A549 (cell line): Measurements from ENCODE around the gene ABHD17A. TPM values are rescaled to one million over a fixed set of nuclear protein-coding genes. Genes with fewer than 3 reads are reported as not detected.
A peak's percentile ranks its signal among the peaks of the same experiment; 100 is the strongest.

ENCODE experiments used
- ATAC-seq, 2 experiments: fragments of 200-7000 bp in 1 of 2; fragments of >200 bp in 1 of 2; cut with Nextera tagmentation in 1 of 2; cut with Tn5 transposase in 1 of 2; 3 replicates each; pipeline versions ENCODE4 v1.8.0 to v1.9.1; 2018 to 2020; ENCODE audit warnings: mild to moderate bottlenecking in 1 of 2, moderate library complexity in 1 of 2
- CTCF ChIA-PET: fragments of 300-600 bp; sonication (Branson Sonifier 250); formaldehyde crosslinking; extraction: SDS; loops from one replicate; lab custom pipeline; 2021; ENCODE audit warnings: antibody characterized with exemption, inconsistent platforms; lab: Yijun Ruan, JAX
- POLR2A ChIA-PET: fragments of 350-600 bp; formaldehyde crosslinking; extraction: SDS; loops from one replicate; lab custom pipeline; 2021; ENCODE audit warnings: antibody characterized with exemption, inconsistent platforms; lab: Yijun Ruan, JAX
- DNase-seq, 2 experiments: peaks; one replicate each; pipeline versions ENCODE4 v3.0.0 to v3.0.0-alpha.2; 2011 to 2016; ENCODE audit warnings: low read depth in 1 of 2, low spot score in 1 of 2
- FAIRE-seq: peaks from 2 replicates; lab custom pipeline; 2011; peaks lifted over from hg19 to GRCh38; lab: Jason Lieb, UNC
- H3K27ac ChIP-seq, 2 experiments: fragments of >200 bp; sonication (Bioruptor Twin); formaldehyde crosslinking; 3 replicates each; pipeline ENCODE4 v1.5.1; 2016 to 2017
- H3K4me1 ChIP-seq: fragments of >200 bp; sonication (Bioruptor Twin); formaldehyde crosslinking; 3 replicates; pipeline ENCODE4 v1.6.1; 2016
- H3K4me2 ChIP-seq: fragments of >200 bp; sonication (Bioruptor Twin); formaldehyde crosslinking; 3 replicates; pipeline ENCODE4 v1.6.1; 2016
- H3K4me3 ChIP-seq: fragments of >200 bp; sonication (Bioruptor Twin); formaldehyde crosslinking; 3 replicates; pipeline ENCODE4 v1.5.1; 2016
- H3K9me3 ChIP-seq: fragments of >200 bp; sonication (Bioruptor Twin); formaldehyde crosslinking; 3 replicates; pipeline ENCODE4 v1.6.1; 2016
- BHLHE40 ChIP-seq: IDR thresholded peaks from 2 replicates; pipeline ENCODE4 v1.6.1; 2012; ENCODE audit warnings: low read depth, low read length, inconsistent platforms
- CBX2 ChIP-seq: fragments of 200-600 bp; sonication (generic); IDR thresholded peaks from 2 replicates; pipeline ENCODE4 v1.6.1; 2016; ENCODE audit warnings: low read depth, mild to moderate bottlenecking, borderline replicate concordance
- CBX8 ChIP-seq: fragments of 200-600 bp; sonication (generic); IDR thresholded peaks from 2 replicates; pipeline ENCODE4 v1.6.1; 2016
- CEBPB ChIP-seq, 2 experiments: fragments of >200 bp in 1 of 2; sonication (Bioruptor Twin) in 1 of 2; formaldehyde crosslinking in 1 of 2; IDR thresholded peaks; 2 replicates each; pipeline ENCODE4 v1.6.1; 2012 to 2016
- EHF ChIP-seq: fragments of 250-450 bp; sonication (Bioruptor Pico); IDR thresholded peaks from 2 replicates; pipeline ENCODE4 v1.5.0; 2020; ENCODE audit warnings: mild to moderate bottlenecking
- FOSB ChIP-seq: fragments of 250-450 bp; sonication (Bioruptor Pico); IDR thresholded peaks from 2 replicates; pipeline ENCODE4 v1.5.0; 2020; ENCODE audit warnings: mild to moderate bottlenecking, moderate library complexity
- HDAC2 ChIP-seq: fragments of 200-600 bp; sonication (generic); IDR thresholded peaks from 2 replicates; pipeline ENCODE4 v1.6.1; 2016
- HEYL ChIP-seq: fragments of 250-450 bp; sonication (Bioruptor Pico); IDR thresholded peaks from 2 replicates; pipeline ENCODE4 v1.8.0; 2021; ENCODE audit warnings: mild to moderate bottlenecking, moderate library complexity
- HOXA7 ChIP-seq: fragments of 250-450 bp; sonication (Bioruptor Pico); IDR thresholded peaks from 2 replicates; pipeline ENCODE4 v1.5.0; 2020; ENCODE audit warnings: mild to moderate bottlenecking, moderate library complexity
- JUN ChIP-seq, 2 experiments: fragments of >200 bp; sonication (Bioruptor Twin); formaldehyde crosslinking; IDR thresholded peaks; 2 replicates in 1 of 2; 3 replicates in 1 of 2; pipeline ENCODE4 v1.6.1; 2016 to 2017
- NPAS2 ChIP-seq: fragments of 250-450 bp; sonication (Bioruptor Pico); IDR thresholded peaks from 2 replicates; pipeline ENCODE4 v1.8.0; 2022; ENCODE audit warnings: mild to moderate bottlenecking, moderate library complexity, borderline replicate concordance
- RAD21 ChIP-seq, 2 experiments: fragments of >200 bp in 1 of 2; sonication (Bioruptor Twin) in 1 of 2; formaldehyde crosslinking in 1 of 2; IDR thresholded peaks in 1 of 2; conservative IDR thresholded peaks in 1 of 2; 2 replicates in 1 of 2; 3 replicates in 1 of 2; pipeline ENCODE4 v1.6.1; 2012 to 2018; ENCODE audit warnings: inconsistent platforms in 1 of 2
- RCOR1 ChIP-seq: fragments of 150-350 bp; IDR thresholded peaks from 2 replicates; pipeline ENCODE4 v1.6.1; 2014; ENCODE audit warnings: antibody characterized with exemption, low read length, low read depth
- SREBF2 ChIP-seq: fragments of 450-650 bp; IDR thresholded peaks from 2 replicates; pipeline ENCODE4 v1.6.1; 2014; ENCODE audit warnings: mild to moderate bottlenecking, moderate library complexity
- TFCP2L1 ChIP-seq: fragments of 250-450 bp; sonication (Bioruptor Pico); IDR thresholded peaks from 2 replicates; pipeline ENCODE4 v1.5.0; 2021; ENCODE audit warnings: mild to moderate bottlenecking
- TP53 ChIP-seq: fragments of 250-450 bp; sonication (Bioruptor Pico); IDR thresholded peaks from 2 replicates; pipeline ENCODE4 v1.5.0; 2021; ENCODE audit warnings: mild to moderate bottlenecking, moderate library complexity
- ZNF302 ChIP-seq: fragments of 250-450 bp; sonication (Bioruptor Pico); IDR thresholded peaks from 2 replicates; pipeline ENCODE4 v1.9.0; 2021; ENCODE audit warnings: inconsistent platforms, mild to moderate bottlenecking, moderate library complexity
- WGBS: methylation state at CpG from one replicate; pipeline ENCODE4 v1.1.6; 2017; ENCODE audit errors: missing lambda C conversion rate; 5-methylcytosine and 5-hydroxymethylcytosine counted together
- polyA plus RNA-seq, 4 experiments: library from polyadenylated mRNA; depleted of rRNA in 3 of 4; stranded (reverse); fragments of >200 nt; fragmentation: RNase III in 1 of 4; extraction: RNeasy Plus Mini Kit Qiagen cat#74134 plus additional on column Dnase treatment in 1 of 4; gene quantifications; 2 replicates in 3 of 4; 3 replicates in 1 of 4; pipeline ENCODE4 v1.2.3, GENCODE V29; 2011 to 2017
- TF ChIP-seq, protein P1 (sequence below): IDR thresholded peaks from 2 replicates; pipeline ENCODE4 v1.6.1; 2012
- TF ChIP-seq, protein P2 (sequence below): fragments of 450-650 bp; IDR thresholded peaks from 2 replicates; pipeline ENCODE4 v1.6.1; 2014; ENCODE audit warnings: antibody characterized with exemption
- TF ChIP-seq, protein P3 (sequence below): fragments of >200 bp; sonication (Bioruptor Twin); formaldehyde crosslinking; IDR thresholded peaks from 3 replicates; pipeline ENCODE4 v1.6.1; 2016

The ABHD17A gene
- polyA plus RNA-seq, 2 of the 4 experiments (the other 2 are of a cell fraction) = 12.8 to 23.1 TPM

DNA sequence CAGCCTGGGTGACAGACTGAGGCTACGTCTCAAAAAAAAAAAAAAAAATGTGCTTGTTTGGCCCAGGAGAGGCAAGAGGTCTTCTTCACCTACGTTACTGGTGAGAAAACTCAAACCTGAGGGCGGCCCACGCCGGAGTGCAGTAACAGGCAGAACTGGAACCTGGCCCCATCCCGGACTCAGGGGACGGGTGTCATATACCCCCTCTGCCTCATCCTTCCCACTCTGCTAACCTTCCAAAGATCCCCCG is 19.5 kb upstream of the ABHD17A start:
- DNase-seq (no peak), FAIRE-seq (no peak)
- Histone ChIP-seq H3K4me3 (peak overlapping the region; percentile 65; the same call in 1 of the 3 replicates), H3K27ac (peak overlapping the region; percentile 60 to 98), H3K4me2 (peak overlapping the region; percentile 54)
- POLR2A ChIA-PET = no interaction called here
- TF ChIP-seq CBX2 = no peak
- no peak for TF ChIP-seq HOXA7 (CRISPR knock-in tag)
- no peak for TF ChIP-seq EHF (CRISPR knock-in tag)
- TF ChIP-seq TP53 = no peak
- no peak for TF ChIP-seq ZNF302
- TF ChIP-seq RAD21 (conservative IDR thresholded peaks at IDR 0.05 in 1 of 2, IDR thresholded peaks at IDR 0.05 in 1 of 2) = no peak
- no peak for TF ChIP-seq JUN (IDR thresholded peaks at IDR 0.05)
- TF ChIP-seq SREBF2 = no peak
- TF ChIP-seq, all 56 proteins: peak for 0
- WGBS = 36% methylated on average over 8 of the region's 8 CpGs
- no peaks in the 10 kb centered on the region for H3K9me3 ChIP-seq
- ATAC-seq = no peak
- CTCF ChIA-PET = interaction anchor here (0.7 to 1.1 kb wide), 2 partner anchors 12 to 26 kb away, joined by 3 read pairs; no protein-coding TSS in a partner anchor
- H3K4me1 ChIP-seq = peaks cover 15% of the 10 kb centered on the region; the same call in 1 of the 3 replicates

DNA sequence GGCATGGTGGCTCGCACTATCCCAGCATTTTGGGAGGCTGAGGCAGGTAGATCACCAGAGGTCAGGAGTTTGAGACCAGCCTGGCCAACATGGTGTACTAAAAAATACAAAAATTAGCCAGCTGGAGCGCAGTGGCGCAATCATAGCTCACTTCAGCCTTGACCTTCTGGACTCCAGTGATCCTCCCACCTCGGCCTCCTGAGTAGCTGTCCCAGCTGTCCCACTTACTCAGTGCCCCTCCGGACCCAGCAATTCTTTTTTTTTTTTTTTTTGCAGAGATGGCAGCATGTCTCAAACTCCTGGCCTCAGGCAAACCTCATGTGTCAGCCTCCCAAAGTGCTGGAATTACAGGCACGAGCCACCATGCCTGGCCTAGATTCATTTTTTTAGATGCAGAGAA is 17.6 kb upstream of the ABHD17A start:
- TF ChIP-seq CEBPB (IDR thresholded peaks at IDR 0.05) = 0 out of 4 replicates have a peak, but pooled peaks of 1 of the 2 experiments have one; percentile 13
- TF ChIP-seq HDAC2 = no peak
- FAIRE-seq = no peak
- WGBS = 81% methylated on average over 6 of the region's 6 CpGs
- Histone ChIP-seq H3K4me2 (no peak overlapping the region), H3K27ac (no peak overlapping the region), H3K4me1 (peaks cover 15% of the 10 kb centered on the region; the same call in 1 of the 3 replicates), H3K4me3 (no peak overlapping the region), H3K9me3 (no peaks in the 10 kb centered on the region)
- no peak for DNase-seq
- no peak for ATAC-seq
- ChIA-PET CTCF (interaction anchor here (0.6 kb wide), 1 partner anchor 214 kb away, joined by 3 read pairs; no protein-coding TSS in a partner anchor), POLR2A (no interaction called here)

DNA sequence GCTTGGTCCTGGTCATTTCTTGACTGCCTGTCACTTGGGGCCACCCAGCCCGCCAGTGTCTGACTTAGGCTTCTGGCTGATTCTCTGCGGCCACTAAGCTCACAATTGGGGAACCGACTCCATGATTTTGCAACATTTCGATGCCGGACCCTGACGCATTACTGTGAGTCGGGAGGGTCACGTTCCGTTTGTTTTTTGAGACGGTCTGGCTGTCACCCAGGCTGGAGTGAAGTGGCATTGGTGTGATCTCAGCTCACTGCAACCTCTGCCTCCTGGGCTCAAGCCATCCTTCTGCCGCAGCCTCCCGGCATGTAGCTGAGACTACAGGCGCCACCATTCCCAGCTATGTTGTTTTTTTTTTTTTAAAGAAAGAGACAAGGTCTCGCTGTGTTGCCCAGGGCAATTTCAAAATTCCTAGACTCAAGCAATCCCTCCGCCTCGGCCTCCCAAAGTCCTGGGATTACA is 16.7 kb upstream of the ABHD17A start:
- CTCF ChIA-PET = interaction anchor here (0.6 kb wide), 1 partner anchor 213 kb away, joined by 3 read pairs; no protein-coding TSS in a partner anchor

More for the DNA sequence above, 16.7 kb upstream of the ABHD17A start:
- TF ChIP-seq FOSB (CRISPR knock-in tag) = no peak
- TF ChIP-seq TFCP2L1 (CRISPR knock-in tag) = no peak
- TF ChIP-seq HOXA7 (CRISPR knock-in tag) = no peak
- TF ChIP-seq, protein P1, sequence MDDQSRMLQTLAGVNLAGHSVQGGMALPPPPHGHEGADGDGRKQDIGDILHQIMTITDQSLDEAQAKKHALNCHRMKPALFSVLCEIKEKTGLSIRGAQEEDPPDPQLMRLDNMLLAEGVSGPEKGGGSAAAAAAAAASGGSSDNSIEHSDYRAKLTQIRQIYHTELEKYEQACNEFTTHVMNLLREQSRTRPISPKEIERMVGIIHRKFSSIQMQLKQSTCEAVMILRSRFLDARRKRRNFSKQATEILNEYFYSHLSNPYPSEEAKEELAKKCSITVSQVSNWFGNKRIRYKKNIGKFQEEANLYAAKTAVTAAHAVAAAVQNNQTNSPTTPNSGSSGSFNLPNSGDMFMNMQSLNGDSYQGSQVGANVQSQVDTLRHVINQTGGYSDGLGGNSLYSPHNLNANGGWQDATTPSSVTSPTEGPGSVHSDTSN = no peak
- TF ChIP-seq HEYL (CRISPR knock-in tag) = no peak
- TF ChIP-seq RCOR1 = no peak
- no peak for TF ChIP-seq CBX8
- TF ChIP-seq BHLHE40 = no peak
- TF ChIP-seq, protein P2, sequence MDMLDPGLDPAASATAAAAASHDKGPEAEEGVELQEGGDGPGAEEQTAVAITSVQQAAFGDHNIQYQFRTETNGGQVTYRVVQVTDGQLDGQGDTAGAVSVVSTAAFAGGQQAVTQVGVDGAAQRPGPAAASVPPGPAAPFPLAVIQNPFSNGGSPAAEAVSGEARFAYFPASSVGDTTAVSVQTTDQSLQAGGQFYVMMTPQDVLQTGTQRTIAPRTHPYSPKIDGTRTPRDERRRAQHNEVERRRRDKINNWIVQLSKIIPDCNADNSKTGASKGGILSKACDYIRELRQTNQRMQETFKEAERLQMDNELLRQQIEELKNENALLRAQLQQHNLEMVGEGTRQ = no peak
- no peak for TF ChIP-seq HDAC2
- no peak for TF ChIP-seq JUN (IDR thresholded peaks at IDR 0.05)
- no peak for TF ChIP-seq NPAS2
- no peak for TF ChIP-seq EHF (CRISPR knock-in tag)
- TF ChIP-seq, protein P3, sequence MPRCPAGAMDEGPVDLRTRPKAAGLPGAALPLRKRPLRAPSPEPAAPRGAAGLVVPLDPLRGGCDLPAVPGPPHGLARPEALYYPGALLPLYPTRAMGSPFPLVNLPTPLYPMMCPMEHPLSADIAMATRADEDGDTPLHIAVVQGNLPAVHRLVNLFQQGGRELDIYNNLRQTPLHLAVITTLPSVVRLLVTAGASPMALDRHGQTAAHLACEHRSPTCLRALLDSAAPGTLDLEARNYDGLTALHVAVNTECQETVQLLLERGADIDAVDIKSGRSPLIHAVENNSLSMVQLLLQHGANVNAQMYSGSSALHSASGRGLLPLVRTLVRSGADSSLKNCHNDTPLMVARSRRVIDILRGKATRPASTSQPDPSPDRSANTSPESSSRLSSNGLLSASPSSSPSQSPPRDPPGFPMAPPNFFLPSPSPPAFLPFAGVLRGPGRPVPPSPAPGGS = no peak
- Histone ChIP-seq H3K27ac (no peak overlapping the region), H3K4me1 (peaks cover 15% of the 10 kb centered on the region; the same call in 1 of the 3 replicates), H3K4me2 (no peak overlapping the region), H3K4me3 (no peak overlapping the region), H3K9me3 (no peaks in the 10 kb centered on the region)
- FAIRE-seq (no peak), ATAC-seq (no peak), DNase-seq (no peak)
- POLR2A ChIA-PET = no interaction called here
- WGBS = 86% methylated on average over 16 of the region's 16 CpGs
